NOMO-1 treated with DMSO at 0.1 percent for 48 hours (cell line): Measurements from ENCODE around the gene NECTIN1.
A peak's percentile ranks its signal among the peaks of the same experiment; 100 is the strongest.

Experiments
- DNase-seq: peaks from one replicate; lab custom pipeline; 2025; ENCODE audit not compliant: unreplicated experiment; lab: John Stamatoyannopoulos, UW

The NECTIN1 gene

GRCh38 chr11:119694334-119694733 is 34.7 kb downstream of the NECTIN1 start:
- DNase-seq = peak; percentile 19

- no peak for DNase-seq
These were observed 35.7 kb downstream of the NECTIN1 start for GRCh38 chr11:119693253-119693815.

GRCh38 chr11:119692540-119692820 is 36.5 kb downstream of the NECTIN1 start:
- no peak for DNase-seq

GRCh38 chr11:119691701-119692539 is 37.1 kb downstream of the NECTIN1 start:
- no peak for DNase-seq

GRCh38 chr11:119691020-119691666 is 37.9 kb downstream of the NECTIN1 start:
- DNase-seq = peak; percentile 14

GRCh38 chr11:119689302-119689701 is 39.7 kb downstream of the NECTIN1 start:
- no peak for DNase-seq

- DNase-seq = no peak
These were observed 40.6 kb downstream of the NECTIN1 start for GRCh38 chr11:119688356-119688755.

GRCh38 chr11:119687373-119688046 is 41.5 kb downstream of the NECTIN1 start:
- DNase-seq = no peak

- DNase-seq = no peak
These were observed 42.7 kb downstream of the NECTIN1 start for GRCh38 chr11:119686177-119686882.

- DNase-seq = no peak
These were observed 43.8 kb downstream of the NECTIN1 start for GRCh38 chr11:119685111-119685746.

GRCh38 chr11:119684361-119685110 is 44.5 kb downstream of the NECTIN1 start:
- DNase-seq = peak; percentile 25

- DNase-seq = no peak
These were observed 45.2 kb downstream of the NECTIN1 start for GRCh38 chr11:119683783-119684182.

- DNase-seq = no peak
These were observed 47.6 kb downstream of the NECTIN1 start for GRCh38 chr11:119681361-119681910.

- DNase-seq = no peak
These were observed 48.2 kb downstream of the NECTIN1 start for GRCh38 chr11:119680541-119681360.

- DNase-seq = no peak
These were observed 49.7 kb downstream of the NECTIN1 start for GRCh38 chr11:119679346-119679745.

GRCh38 chr11:119678351-119678750 is 50.6 kb downstream of the NECTIN1 start:
- no peak for DNase-seq

GRCh38 chr11:119677840-119678239 is 51.2 kb downstream of the NECTIN1 start:
- DNase-seq = no peak

GRCh38 chr11:119676461-119677020 is 52.5 kb downstream of the NECTIN1 start:
- DNase-seq = no peak
